T-helper 2 cell treated with Interferon-gamma antibody and Interleukin-4, amounts not matched to agents 100 ng/mL and 5 ng/mL, for 36 hours (primary cell): ENCODE measurements around the gene CC2D2A. TPM values are rescaled to one million over a fixed set of nuclear protein-coding genes. Genes with fewer than 3 reads are reported as not detected.

ENCODE experiments used
- intact Hi-C: fragments of 100-400 bp; cut with micrococcal nuclease; formaldehyde crosslinking; loops from one replicate; pipeline ENCODE4 v1.15.1; 2023
- total RNA-seq: library from RNA; stranded (reverse); gene quantifications from 2 replicates; pipeline ENCODE4 v1.2.3, GENCODE V29; 2022

CC2D2A gene
- total RNA-seq, 1 donor from 2014 or later = not detected

DNA sequence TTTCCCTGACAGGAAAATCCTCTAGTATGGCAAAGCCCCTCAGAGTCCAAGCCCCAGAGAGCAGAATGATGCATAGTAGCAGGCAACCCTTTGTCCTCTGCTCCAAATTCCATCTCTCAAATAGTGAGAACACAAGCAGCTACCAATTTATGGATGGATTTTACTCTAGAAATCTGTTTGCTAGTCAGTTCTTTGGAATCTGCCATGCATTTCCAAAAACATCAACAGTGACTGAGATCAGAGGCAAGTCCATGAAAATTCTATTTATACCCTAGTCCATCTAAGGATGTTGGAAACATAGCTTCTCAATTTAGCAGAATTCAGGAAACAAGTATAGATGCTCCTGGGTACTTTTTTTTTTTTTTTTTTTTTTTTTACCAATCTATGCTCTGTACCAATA is 10.0 kb upstream of the CC2D2A start:
- intact Hi-C loops = loop anchor here (5.0 kb wide), 1 partner anchor 193 kb away; no protein-coding TSS in a partner anchor

DNA sequence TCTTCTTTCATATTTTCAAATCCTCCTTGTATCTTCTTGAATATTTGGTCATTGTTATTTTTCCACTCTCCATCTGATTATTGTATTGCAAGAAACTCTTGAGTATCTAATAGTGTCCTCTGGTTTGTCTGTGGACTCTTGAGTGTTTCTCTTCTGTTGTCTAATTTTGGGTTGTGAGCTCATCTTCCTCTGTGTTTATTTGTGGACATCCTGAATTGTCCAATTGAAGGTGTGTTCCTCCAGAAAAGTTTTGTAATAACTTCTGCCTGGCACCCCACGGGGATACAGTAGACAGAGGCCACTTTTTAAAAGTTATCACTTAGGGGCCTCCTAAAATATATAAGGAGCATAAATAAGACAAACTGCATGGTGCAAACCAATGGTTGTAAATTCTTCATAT is 3.1 kb upstream of the CC2D2A start:
- intact Hi-C loops = no loop called here

DNA sequence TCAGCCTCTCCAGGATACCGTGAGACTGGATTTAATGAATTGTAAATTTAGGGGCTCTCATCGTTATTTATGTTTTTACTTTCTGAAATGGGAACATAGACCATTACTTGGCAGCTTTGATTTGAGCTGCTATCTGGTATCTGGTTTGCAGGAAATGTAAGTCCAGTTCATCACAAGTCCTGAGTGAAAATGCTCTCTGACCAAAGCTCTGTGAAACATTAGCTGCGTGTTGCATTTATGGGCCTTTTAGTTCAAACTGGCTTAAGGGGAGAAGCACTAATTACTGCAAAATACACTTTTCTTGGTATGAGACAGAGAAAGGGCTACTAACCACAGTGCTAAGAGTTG is 420 bp downstream of the CC2D2A start:
- intact Hi-C loops = loop anchor here (10.0 kb wide), 1 partner anchor 535 kb away; no protein-coding TSS in a partner anchor

DNA sequence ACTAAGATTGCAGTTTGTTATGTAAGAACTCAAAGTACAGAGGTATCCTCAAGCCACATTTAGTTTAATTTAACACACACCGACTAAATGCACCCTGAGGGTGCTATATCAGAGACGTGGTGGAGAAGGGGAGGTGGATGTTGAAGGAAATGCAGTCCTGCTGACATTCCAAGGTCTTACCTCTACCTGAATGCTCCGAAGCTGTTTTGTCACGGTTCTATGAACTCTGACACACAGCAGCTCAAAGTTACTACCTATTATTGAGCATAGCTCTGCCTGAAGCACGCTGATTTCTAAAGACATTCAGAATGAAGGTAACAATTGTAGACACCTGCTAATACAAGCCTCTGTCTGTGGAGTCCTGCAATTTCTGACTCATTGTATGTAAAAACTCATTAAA is 6.7 kb downstream of the CC2D2A start:
- intact Hi-C loops = loop anchor here (5.0 to 10.0 kb wide), 2 partner anchors 481 to 528 kb away; no protein-coding TSS in a partner anchor

DNA sequence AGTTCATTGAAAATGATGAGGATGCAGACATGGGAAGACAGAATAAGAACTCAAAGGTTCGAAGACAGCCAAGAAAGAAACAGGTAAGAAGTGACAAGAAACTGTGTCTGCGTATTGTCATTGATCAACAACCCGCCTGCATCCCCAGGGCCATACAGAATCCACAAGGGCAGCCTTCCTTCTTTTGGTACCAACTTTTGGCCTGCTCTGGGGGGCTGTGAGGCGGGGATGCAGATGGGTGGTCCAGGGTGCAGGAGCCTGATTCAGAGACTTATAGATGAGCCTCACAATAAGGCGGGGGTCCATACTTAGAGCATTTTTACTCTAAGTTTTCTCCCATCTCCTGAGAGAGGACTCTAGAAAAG is 9.0 kb downstream of the CC2D2A start:
- intact Hi-C loops = loop anchor here (2.0 to 10.0 kb wide), 3 partner anchors 170 to 526 kb away; no protein-coding TSS in a partner anchor

DNA sequence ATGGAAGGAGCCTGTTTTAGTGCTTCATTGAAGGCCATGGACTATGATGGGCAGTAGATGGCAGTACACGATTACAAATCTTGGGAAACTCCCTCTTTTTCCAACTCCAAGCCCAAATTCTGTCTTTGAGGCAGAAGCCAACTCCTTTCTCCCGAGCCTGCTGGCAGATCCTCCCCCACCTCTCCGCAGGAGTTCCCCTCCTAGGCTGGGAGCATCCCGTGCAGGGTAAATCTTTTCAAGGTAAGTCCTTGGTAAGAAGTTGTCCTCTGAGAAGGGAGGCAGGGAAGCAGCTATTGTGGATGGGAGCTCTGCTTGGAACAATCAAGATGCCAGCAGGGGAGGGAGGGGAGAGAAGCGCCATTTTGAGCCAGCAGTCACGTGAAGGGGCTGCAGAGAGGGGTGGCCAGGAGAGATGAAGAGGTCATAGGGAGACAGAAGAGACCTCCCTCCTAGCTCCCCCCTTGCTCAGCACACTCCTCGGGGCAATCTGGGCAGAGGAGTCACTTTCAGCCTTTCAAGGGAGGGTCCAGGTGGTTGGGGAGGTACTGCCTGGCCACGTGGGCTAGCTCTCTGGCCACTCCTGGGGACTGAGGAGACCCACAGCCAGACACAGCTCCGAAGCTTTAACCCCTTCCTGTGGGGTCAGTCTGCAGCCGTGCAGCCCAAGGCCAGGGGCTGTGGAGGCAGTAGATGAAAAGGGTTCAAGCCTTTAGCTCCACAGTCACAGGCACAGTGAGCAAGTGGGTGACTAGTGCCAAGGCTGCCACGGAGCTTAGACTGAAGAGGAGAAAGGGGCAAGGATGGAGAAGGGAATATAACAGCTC is 9.6 kb downstream of the CC2D2A start:
- intact Hi-C loops = loop anchor here (2.0 to 10.0 kb wide), 3 partner anchors 170 to 526 kb away; no protein-coding TSS in a partner anchor

DNA sequence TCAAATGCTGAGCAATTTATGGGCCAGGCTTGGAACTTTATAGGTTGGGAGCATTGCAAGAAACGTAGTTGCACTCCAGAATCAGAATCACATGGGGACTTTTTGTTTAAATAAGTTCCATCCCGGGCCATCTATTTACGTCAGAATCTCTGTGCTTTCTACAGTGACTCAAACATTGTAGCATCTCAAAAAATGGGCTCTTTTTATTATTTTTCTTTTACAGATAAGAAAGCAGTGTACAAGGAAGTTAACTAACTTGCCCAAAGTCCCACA is 10.2 kb downstream of the CC2D2A start:
- intact Hi-C loops = loop anchor here (2.0 to 10.0 kb wide), 3 partner anchors 169 to 525 kb away; no protein-coding TSS in a partner anchor

DNA sequence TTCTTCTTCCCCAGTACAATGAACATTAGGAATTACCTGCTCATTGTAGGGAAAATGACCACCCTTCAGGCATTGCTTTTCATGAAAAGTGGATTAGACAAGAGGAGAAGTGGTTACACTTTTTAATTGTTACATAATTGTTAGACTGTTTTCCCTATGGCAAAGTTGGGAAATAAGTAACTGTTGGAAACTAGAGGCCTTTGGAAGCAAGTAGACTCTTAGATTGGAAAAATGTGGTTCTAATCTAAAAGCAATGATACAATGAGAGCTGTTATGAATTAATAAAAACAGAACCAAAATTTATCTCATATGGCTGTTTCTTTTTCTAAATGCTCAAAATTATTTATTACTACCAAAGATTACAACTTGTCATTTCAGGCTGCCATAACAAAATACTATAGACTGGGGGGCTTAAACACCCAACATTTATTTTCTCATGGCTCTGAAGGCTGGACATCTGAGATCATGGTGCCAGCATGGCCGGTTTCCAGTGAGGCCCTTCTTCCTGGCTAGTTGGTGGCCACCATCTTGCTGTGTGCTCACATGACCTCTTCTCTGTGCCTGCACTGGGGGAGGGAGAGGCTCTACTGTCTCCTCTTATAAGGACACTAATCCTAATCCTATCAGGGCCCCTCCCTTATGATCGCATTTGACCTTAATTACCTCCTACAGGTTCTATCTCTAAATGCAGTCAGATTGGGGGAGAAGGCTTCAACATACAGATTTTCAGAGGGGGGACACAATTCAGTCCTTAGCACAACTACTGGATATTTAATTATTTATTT is 12.5 kb downstream of the CC2D2A start:
- intact Hi-C loops = no loop called here

DNA sequence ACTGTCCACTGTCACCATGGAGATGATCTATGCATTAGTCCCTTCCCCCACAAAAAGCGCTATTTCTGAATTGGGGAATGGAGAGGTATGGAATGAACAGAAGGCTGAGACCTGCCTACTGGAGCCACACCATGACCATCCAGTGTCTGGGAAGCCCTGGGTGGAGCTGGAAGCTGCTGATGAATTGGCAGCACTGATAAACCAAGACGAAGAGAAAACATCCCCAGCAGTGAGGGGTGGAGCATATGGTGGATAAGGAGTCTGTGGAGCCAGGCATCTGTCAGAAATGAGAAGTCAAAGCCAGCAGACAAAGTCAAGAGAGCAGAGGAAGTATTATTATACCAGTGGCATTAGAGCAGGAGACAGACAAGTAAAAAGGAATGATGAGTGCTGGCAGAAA is 13.2 kb downstream of the CC2D2A start:
- intact Hi-C loops = no loop called here

DNA sequence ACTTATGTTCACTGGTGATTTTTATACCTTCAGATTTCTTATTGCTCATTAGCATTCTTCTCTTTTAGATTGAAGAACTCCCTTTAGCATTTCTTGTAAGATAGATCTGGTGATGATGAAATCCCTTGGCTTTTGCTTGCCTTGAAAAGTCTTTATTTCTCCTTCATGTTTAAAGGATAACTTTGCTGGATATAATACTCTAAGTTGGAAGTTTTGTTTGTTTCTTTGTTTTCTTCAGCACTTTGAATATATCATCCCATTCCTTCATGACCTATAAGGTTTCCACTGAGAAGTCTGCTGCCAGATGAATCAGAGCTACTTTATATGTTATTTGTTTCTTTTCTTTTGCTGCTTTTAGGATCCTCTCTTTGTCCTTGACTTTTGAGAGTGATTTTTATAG is 18.5 kb downstream of the CC2D2A start:
- intact Hi-C loops = no loop called here

DNA sequence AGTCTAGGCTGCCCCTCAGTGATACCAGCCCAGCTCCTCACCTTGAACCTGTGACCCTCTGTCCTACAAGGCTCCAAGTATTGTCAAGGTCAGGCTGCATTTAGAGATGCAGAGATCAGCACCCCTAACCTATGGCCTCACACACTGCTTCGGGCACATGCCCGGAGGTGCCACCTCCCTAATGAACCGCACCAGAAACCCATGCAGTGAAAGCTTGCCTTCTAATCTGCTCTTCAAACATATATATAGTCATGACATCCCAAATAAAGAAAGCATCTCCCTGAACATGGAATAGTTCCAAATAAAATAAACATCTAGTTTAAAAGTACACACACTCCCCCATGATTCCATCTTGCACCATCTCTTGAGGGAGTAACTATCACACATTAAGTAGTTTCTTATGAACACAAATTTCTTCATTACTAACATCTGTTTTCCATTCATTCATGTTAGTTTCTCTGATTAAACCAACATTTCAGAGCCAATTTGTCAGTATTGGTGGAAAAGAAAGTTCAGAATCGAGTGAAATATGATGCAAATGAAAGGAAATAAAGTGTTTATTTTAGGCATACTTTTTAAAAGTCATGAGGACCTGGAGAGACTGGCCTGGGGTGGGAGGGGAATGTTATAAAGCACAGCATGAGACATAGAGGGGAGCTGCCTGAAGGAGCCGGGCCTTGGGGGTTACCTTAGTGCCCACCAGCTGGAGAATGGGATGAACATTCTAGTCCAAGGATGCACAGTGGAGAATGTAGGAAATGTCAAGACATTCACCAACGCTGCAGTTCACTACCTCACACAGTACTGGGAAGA is 19.2 kb downstream of the CC2D2A start:
- intact Hi-C loops = no loop called here

DNA sequence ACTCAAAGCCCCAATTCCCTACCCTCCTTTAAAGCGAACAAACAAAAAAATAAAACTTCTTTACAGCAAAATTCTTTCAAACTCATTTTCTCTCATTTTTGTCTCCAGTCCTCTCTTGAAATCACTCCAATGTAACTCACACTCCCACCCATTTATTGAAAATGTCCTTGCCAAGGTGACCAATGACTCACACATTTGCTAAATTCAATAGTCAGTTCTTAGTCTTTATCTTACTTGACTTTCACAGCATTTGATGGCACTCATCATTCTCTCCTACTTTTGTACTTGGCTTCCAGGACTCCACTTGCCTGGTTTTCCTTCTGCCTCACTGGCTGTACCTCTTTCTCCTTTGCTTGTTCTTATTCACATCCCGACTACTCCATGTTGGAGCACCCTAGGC is 19.9 kb downstream of the CC2D2A start:
- intact Hi-C loops = no loop called here

DNA sequence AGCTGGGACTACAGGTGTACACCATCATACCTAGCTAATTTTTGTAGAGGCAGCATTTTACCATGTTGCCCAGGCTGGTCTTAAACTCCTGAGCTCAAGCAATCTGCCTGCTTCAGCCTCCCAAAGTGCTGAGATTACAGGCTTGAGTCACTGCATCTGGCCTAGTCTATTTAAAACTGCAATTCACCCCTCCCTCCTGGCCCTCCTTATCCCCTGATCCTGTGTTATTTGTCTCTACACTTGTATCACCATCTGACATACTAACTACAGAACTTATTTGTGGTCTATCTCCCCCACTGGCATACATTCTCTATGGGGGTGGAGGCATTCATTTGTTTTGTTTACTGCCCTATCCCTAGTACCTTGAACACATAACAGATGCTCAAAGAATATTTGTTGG is 23.7 kb downstream of the CC2D2A start:
- intact Hi-C loops = no loop called here

DNA sequence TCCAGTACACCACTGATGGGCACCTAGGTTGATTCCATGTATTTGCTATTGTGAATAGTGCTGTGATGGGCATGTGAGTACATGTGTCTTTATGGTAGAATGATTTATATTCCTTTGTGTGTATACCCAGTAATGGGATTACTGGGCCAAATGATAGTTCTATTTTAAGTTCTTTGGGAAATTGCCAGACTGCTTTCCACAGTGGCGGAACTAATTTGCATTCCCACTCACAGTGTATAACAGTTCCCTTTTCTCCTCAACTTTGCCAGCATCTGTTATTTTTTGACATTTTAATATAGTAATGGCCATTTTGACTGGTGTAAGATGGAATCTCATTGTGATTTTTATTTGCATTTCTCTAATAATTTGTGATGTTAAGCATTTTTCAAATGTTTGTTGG is 25.9 kb downstream of the CC2D2A start:
- intact Hi-C loops = no loop called here

DNA sequence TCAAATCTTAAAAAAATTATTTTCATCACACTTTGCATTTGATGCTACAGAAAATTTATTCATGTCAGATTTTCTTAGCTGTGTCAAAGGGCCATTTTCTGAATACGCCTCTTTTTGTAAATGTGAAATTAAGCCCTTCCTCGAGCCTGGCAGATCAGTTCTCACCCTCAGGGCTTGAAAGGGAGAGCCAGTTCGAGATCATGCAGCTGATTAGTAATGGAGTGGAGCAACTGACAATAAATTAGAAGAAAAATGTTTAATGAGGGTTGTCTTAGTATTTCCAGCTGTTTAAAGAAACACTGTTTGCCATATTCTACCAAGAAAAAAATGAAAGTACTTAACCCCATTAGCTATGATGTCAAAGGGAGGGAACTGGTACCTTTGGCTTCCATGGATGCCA is 28.7 kb downstream of the CC2D2A start:
- intact Hi-C loops = no loop called here

DNA sequence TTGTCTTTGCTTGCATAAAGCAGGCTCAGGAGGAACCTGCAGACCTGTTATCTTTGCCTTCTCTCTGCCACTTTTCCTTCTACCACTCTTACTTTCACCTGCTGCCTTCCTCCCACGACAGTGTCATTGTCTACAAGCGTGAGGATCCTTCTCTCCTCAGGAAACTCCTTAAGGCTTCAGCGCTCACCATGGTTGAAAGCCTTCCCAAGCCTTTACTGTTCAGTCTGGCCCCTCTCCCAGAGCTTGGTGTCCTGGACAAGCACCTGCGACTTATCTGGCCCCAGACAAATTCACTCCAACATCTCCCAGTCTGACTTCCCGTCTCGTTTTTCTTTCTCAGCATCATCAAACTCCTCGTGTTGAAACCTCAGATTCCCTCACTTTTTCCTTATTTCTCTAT is 31.0 kb downstream of the CC2D2A start:
- intact Hi-C loops = no loop called here

DNA sequence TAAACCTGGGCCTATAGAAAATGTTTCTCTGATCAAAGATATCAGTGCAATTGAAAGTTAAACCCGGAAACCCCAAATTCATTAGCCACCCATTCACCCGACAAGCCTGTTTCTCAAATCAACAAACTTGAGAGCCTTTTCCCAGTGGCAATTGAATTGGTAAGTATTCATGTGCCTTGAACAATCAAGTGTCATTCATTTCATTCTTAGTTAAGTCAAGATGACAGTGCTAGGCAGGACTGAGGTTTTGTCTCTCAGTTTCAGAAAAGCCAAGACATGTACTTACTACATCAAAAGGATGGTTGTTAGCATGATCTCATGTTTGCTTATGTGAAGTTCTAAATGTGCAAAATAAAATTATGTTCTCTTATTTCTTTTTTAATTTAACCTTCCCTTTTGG is 32.3 kb downstream of the CC2D2A start:
- intact Hi-C loops = no loop called here

DNA sequence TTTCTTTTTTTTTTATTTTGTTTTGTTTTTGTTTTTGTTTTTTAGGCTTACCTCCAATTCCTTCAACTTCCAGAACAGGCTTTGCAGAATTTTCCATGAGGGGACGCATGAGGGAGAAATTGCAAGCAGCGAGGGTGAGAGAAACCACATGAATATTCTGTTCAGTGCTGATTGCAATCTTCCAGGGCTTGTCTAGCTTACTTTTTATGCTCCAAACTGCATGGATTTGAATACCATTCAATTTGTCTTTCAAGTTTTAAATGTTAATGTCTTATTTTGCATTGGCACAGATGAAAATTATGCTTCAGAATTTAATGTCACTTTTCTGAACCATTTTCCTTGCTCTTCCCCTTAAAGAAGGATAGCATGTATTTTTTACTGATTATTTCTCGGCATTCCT is 32.7 kb downstream of the CC2D2A start:
- intact Hi-C loops = no loop called here

DNA sequence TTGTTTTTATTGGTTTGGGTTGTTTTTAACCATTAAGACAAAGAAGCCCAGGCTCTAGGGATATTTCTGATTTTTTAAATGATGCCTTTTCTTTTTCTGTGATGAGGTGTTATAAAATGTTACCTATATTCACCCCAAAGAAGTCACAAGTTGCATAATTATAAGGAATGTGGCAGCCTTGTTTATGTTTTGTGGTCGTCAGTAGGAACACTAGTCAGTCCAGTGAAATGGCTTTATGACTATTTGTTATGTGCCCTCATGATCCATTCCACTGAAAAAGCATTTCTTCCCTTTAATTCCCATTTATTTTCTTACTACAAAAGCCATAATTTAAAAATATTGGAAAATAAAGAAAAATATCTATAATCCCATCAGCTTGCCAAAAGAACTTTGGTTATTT is 34.4 kb downstream of the CC2D2A start:
- intact Hi-C loops = no loop called here

DNA sequence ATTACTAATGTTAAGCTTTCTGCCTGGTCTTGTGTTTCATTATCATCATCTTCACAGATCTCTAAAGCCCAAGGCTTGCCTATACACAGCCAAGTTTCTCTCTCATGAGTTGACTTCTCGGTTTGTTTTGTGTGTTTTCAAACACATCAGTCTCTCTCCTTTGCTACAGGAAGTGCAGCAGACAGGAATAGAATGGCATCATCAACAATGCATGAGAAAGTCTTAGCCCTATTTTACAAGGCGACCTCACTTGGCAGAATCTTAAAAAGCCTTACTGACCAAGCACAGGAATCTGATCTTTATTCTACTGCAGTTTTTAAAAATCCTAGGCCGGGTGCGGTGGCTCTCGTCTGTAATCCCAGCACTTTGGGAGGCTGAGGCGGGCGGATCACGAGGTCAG is 36.8 kb downstream of the CC2D2A start:
- intact Hi-C loops = no loop called here

DNA sequence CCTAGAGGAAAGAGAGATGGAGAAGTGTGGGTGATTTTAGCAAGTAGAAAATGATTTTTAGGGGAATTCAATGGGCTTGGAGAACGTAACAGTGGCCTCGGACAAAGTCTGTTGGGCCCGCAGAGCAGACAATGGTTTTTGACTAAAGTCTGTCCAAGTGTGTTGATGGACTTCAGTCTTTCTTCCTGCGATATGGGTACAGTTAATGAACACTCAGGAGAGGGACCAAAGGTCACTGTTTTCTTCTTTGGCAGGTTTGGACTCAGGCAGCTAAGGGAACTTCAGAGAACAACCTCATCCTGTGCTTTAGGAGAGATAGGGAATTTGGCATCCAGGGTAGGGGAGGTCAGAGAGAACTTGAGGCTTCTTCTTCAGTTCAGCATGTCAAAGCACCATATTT is 38.0 kb downstream of the CC2D2A start:
- intact Hi-C loops = no loop called here

DNA sequence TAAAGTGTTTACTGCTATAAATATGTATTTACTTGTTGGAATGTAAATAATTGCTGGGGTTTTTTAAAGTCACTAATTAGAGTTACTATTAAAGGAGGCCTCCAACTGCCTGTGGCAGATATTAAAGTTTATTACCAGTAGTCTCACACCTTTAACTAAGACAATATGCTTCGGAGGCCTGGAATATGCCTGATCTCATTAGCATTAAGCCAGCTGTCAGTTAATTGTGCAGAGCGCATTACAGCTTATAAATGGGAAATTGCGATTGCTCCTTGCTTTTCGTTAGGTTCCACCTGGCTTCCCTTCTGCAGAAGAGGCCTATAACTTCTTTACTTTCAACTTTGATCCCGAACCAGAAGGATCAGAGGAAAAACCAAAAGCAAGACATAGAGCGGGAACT is 41.3 kb downstream of the CC2D2A start:
- intact Hi-C loops = no loop called here
